LNCaP clone FGC (cell line): ENCODE measurements around the gene AOPEP.

Experiments
- DNase-seq: peaks from one replicate; pipeline ENCODE4 v3.0.0-alpha.2; 2011; ENCODE audit warnings: low read depth
- H3K4me3 ChIP-seq: 2 replicates; pipeline ENCODE4 v1.5.1; 2011; ENCODE audit warnings: mild to moderate bottlenecking, low read depth, low read length, control low read depth
- CTCF ChIP-seq: IDR thresholded peaks from 2 replicates; pipeline ENCODE4 v1.5.1; 2012; ENCODE audit warnings: mild to moderate bottlenecking; ENCODE audit not compliant: control insufficient read depth, insufficient read depth; ENCODE audit errors: extremely low read depth

Gene AOPEP

GRCh38 chr9:94713436-94714215 lies 12.9 kb upstream of the AOPEP start:
- TF ChIP-seq CTCF = no peak

GRCh38 chr9:94714494-94714893 lies 12.0 kb upstream of the AOPEP start:
- TF ChIP-seq CTCF = no peak
- no peak for DNase-seq
- no peak overlapping the region for H3K4me3 ChIP-seq

More at GRCh38 chr9:94713436-94714215, 12.9 kb upstream of the AOPEP start:
- no peak overlapping the region for H3K4me3 ChIP-seq
- DNase-seq = no peak

- no peak for TF ChIP-seq CTCF
- no peak for DNase-seq
- no peak overlapping the region for H3K4me3 ChIP-seq
Measured at GRCh38 chr9:94717761-94718160, 8.7 kb upstream of the AOPEP start.

- DNase-seq = no peak
- TF ChIP-seq CTCF = no peak
- no peak overlapping the region for H3K4me3 ChIP-seq
Measured at GRCh38 chr9:94718936-94719335, 7.6 kb upstream of the AOPEP start.

- DNase-seq = no peak
- TF ChIP-seq CTCF = no peak
- H3K4me3 ChIP-seq = no peak overlapping the region
Measured at GRCh38 chr9:94719878-94720277, 6.6 kb upstream of the AOPEP start.

- no peak overlapping the region for H3K4me3 ChIP-seq
- no peak for TF ChIP-seq CTCF
- DNase-seq = no peak
Measured at GRCh38 chr9:94720846-94721549, 5.5 kb upstream of the AOPEP start.
